HepG2 (cell line): ENCODE results near the gene PLEKHG4B. TPM values are rescaled to one million over a fixed set of nuclear protein-coding genes. Genes with fewer than 3 reads are reported as not detected.

ENCODE experiments used
- ATAC-seq: fragments of 200-7000 bp; cut with Tn5 transposase; 3 replicates; pipeline ENCODE4 v1.9.1; 2020; ENCODE audit warnings: mild to moderate bottlenecking, moderate library complexity
- BruUV-seq: library from RNA; stranded (reverse); fragments of 400-500 nt; replicated peaks from 2 replicates; lab custom pipeline; 2021; lab: Mats Ljungman, UMichigan
- CTCF ChIA-PET: fragments of 300-600 bp; formaldehyde crosslinking; extraction: SDS; loops from one replicate; lab custom pipeline; 2021; ENCODE audit warnings: low total read pairs, inconsistent platforms, low intra/inter-chr PET ratio; lab: Yijun Ruan, JAX
- POLR2A ChIA-PET: fragments of 350-600 bp; sonication (Branson Sonifier 250); formaldehyde crosslinking; loops from one replicate; lab custom pipeline; 2020; ENCODE audit warnings: antibody characterized with exemption, inconsistent platforms; lab: Yijun Ruan, JAX
- DNase-seq: peaks from one replicate; pipeline ENCODE4 v3.0.0-alpha.2; 2015; ENCODE audit warnings: low spot score
- FAIRE-seq: peaks from 3 replicates; lab custom pipeline; 2011; peaks lifted over from hg19 to GRCh38; lab: Jason Lieb, UNC
- H2AFZ ChIP-seq: one replicate; pipeline ENCODE4 v1.6.1; 2011; ENCODE audit warnings: low read length, inconsistent platforms
- H3K27ac ChIP-seq: fragments of 300-600 bp; 3 replicates; pipeline ENCODE4 v1.8.0; 2011; ENCODE audit warnings: mixed run types, mild to moderate bottlenecking, mixed read lengths, low read length, inconsistent platforms; ENCODE audit not compliant: insufficient read depth; ENCODE audit errors: extremely low read length
- H3K27me3 ChIP-seq, 2 experiments: fragments of 200-600 bp in 1 of 2; 2 replicates in 1 of 2; 3 replicates in 1 of 2; pipeline versions ENCODE4 v1.6.0 to v1.8.0; 2011; ENCODE audit warnings: low read length in 2 of 2, mild to moderate bottlenecking in 2 of 2, moderate library complexity in 2 of 2, inconsistent platforms in 1 of 2; ENCODE audit not compliant: insufficient read depth in 2 of 2, control insufficient read depth in 1 of 2
- H3K36me3 ChIP-seq, 2 experiments: fragments of 200-600 bp in 1 of 2; replicated peaks in 1 of 2; 2 replicates in 1 of 2; 3 replicates in 1 of 2; pipeline versions ENCODE4 v1.5.1 to v1.8.0; 2011; ENCODE audit warnings: low read length in 2 of 2, inconsistent platforms in 1 of 2; ENCODE audit not compliant: insufficient read depth in 2 of 2, control insufficient read depth in 1 of 2
- H3K4me1 ChIP-seq: 2 replicates; pipeline ENCODE4 v1.5.1; 2012; ENCODE audit warnings: low read length, inconsistent platforms; ENCODE audit not compliant: insufficient read depth
- H3K4me2 ChIP-seq: 2 replicates; pipeline ENCODE4 v1.6.0; 2011; ENCODE audit warnings: low read depth, low read length, inconsistent platforms
- H3K4me3 ChIP-seq, 3 experiments: fragments of 200-600 bp in 1 of 3; sonication (generic), shearing (Covaris generic) in 1 of 3; replicated peaks in 1 of 3; 2 replicates each; pipeline ENCODE4 v1.5.1; 2011 to 2016; ENCODE audit warnings: low read length in 3 of 3, inconsistent platforms in 2 of 3, low read depth in 2 of 3, mild to moderate bottlenecking in 2 of 3, control low read depth in 1 of 3, mixed read lengths in 1 of 3; ENCODE audit not compliant: insufficient read depth in 1 of 3
- H3K79me2 ChIP-seq: one replicate; pipeline ENCODE4 v1.6.1; 2011; ENCODE audit warnings: low read length, inconsistent platforms; ENCODE audit not compliant: insufficient read depth
- H3K9ac ChIP-seq: 2 replicates; pipeline ENCODE4 v1.6.0; 2011; ENCODE audit warnings: mild to moderate bottlenecking, low read depth, low read length, inconsistent platforms; ENCODE audit not compliant: insufficient read depth
- H3K9me3 ChIP-seq: 2 replicates; pipeline ENCODE4 v1.5.1; 2012; ENCODE audit warnings: mild to moderate bottlenecking, low read length
- H4K20me1 ChIP-seq: 2 replicates; pipeline ENCODE4 v1.6.0; 2011; ENCODE audit warnings: inconsistent platforms, mild to moderate bottlenecking, low read length, moderate library complexity; ENCODE audit not compliant: insufficient read depth
- AGO2 ChIP-seq: fragments of 200-400 bp; formaldehyde crosslinking; optimal IDR thresholded peaks from 2 replicates; pipeline ENCODE3; 2017; ENCODE audit warnings: mild to moderate bottlenecking, low read depth, low read length, moderate library complexity
- ATRX ChIP-seq: sonication (generic); formaldehyde crosslinking; IDR thresholded peaks from 2 replicates; pipeline ENCODE4 v1.4.0; 2020; ENCODE audit warnings: missing genetic modification reagents, borderline replicate concordance
- ELF3 ChIP-seq: IDR thresholded peaks from 2 replicates; pipeline ENCODE4 v1.6.1; 2016; ENCODE audit warnings: missing genetic modification reagents, missing compliant biosample characterization
- NR0B2 ChIP-seq: sonication (generic); formaldehyde crosslinking; IDR thresholded peaks from 2 replicates; pipeline ENCODE4 v1.4.0; 2020; ENCODE audit warnings: mild to moderate bottlenecking, missing genetic modification reagents
- NR2C2 ChIP-seq: sonication (generic); formaldehyde crosslinking; IDR thresholded peaks from 2 replicates; pipeline ENCODE4 v1.4.0; 2020; ENCODE audit warnings: missing genetic modification reagents, mild to moderate bottlenecking, moderate library complexity, borderline replicate concordance
- PCBP1 ChIP-seq: fragments of 200-400 bp; formaldehyde crosslinking; IDR thresholded peaks from 2 replicates; pipeline ENCODE4 v1.6.1; 2017; ENCODE audit warnings: mild to moderate bottlenecking, low read depth, low read length, borderline replicate concordance
- PHF8 ChIP-seq: sonication (generic); formaldehyde crosslinking; IDR thresholded peaks from 2 replicates; pipeline ENCODE4 v1.5.0; 2020; ENCODE audit warnings: missing genetic modification reagents
- POLR2A ChIP-seq, 2 experiments: IDR thresholded peaks; 2 replicates each; pipeline ENCODE4 v1.6.1; 2011; ENCODE audit warnings: low read depth in 2 of 2, low read length in 2 of 2, mild to moderate bottlenecking in 1 of 2, moderate library complexity in 1 of 2; ENCODE audit not compliant: insufficient read depth in 1 of 2
- PRDM15 ChIP-seq: sonication (generic); formaldehyde crosslinking; IDR thresholded peaks from 2 replicates; pipeline ENCODE4 v1.4.0; 2020; ENCODE audit warnings: missing genetic modification reagents
- SIN3B ChIP-seq: fragments of 150-350 bp; IDR thresholded peaks from 2 replicates; pipeline ENCODE4 v1.6.1; 2014; ENCODE audit warnings: low read length
- TCF7L2 ChIP-seq: IDR thresholded peaks from 2 replicates; pipeline ENCODE4 v1.6.1; 2011; ENCODE audit warnings: mild to moderate bottlenecking, low read depth, low read length, moderate library complexity
- TFDP1 ChIP-seq: IDR thresholded peaks from 2 replicates; pipeline ENCODE4 v1.6.1; 2016; ENCODE audit warnings: missing compliant biosample characterization, missing genetic modification reagents, borderline replicate concordance
- ZNF331 ChIP-seq: sonication (generic); formaldehyde crosslinking; IDR thresholded peaks from 2 replicates; pipeline ENCODE4 v1.4.0; 2020; ENCODE audit warnings: missing genetic modification reagents
- ZNF574 ChIP-seq: sonication (generic); formaldehyde crosslinking; IDR thresholded peaks from 2 replicates; pipeline ENCODE4 v1.4.0; 2020; ENCODE audit warnings: missing genetic modification reagents
- ZNF615 ChIP-seq: sonication (generic); formaldehyde crosslinking; IDR thresholded peaks from 2 replicates; pipeline ENCODE4 v1.5.0; 2020; ENCODE audit warnings: mild to moderate bottlenecking, missing genetic modification reagents, borderline replicate concordance
- ZNF703 ChIP-seq: sonication (generic); formaldehyde crosslinking; IDR thresholded peaks from 2 replicates; pipeline ENCODE4 v1.5.1; 2020; ENCODE audit warnings: missing genetic modification reagents, mild to moderate bottlenecking, moderate library complexity, borderline replicate concordance
- ZNF780A ChIP-seq: sonication (generic); formaldehyde crosslinking; IDR thresholded peaks from 2 replicates; pipeline ENCODE4 v1.8.0; 2022; ENCODE audit warnings: mild to moderate bottlenecking, missing genetic modification reagents, moderate library complexity
- ZNF788 ChIP-seq: sonication (generic); formaldehyde crosslinking; IDR thresholded peaks from 2 replicates; pipeline ENCODE4 v1.5.0; 2020; ENCODE audit warnings: mild to moderate bottlenecking, missing genetic modification reagents, borderline replicate concordance
- ZSCAN25 ChIP-seq: sonication (generic); formaldehyde crosslinking; IDR thresholded peaks from 2 replicates; pipeline ENCODE4 v1.8.0; 2022; ENCODE audit warnings: mild to moderate bottlenecking, missing genetic modification reagents
- WGBS: methylation state at CpG from one replicate; pipeline ENCODE4 v1.1.6; 2017; ENCODE audit warnings: low lambda C conversion rate; 5-methylcytosine and 5-hydroxymethylcytosine counted together
- in situ Hi-C: cut with HindIII; loops from 2 replicates; pipeline ENCODE4 v1.10.0; 2017; ENCODE audit warnings: low pct_unique_long_range_greater_than_20kb; ENCODE audit not compliant: extremely low pct_ligation_motif_present
- intact Hi-C: fragments of 100-400 bp; cut with micrococcal nuclease; formaldehyde crosslinking; loops from one replicate; pipeline ENCODE4 v1.10.0; 2022; ENCODE audit not compliant: unreplicated experiment
- polyA plus RNA-seq, 8 experiments: library from polyadenylated mRNA; depleted of rRNA in 3 of 8; stranded (reverse) in 7 of 8; unstranded in 1 of 8; fragments of >200 nt; fragmentation: Illumina TruSeq in 4 of 8; extraction: Trizol in 4 of 8; gene quantifications; 2 replicates each; pipeline versions ENCODE4 v1.2.1 to v1.2.3, GENCODE V29; 2011 to 2016; ENCODE audit warnings: low read depth in 4 of 8, missing spikeins in 1 of 8, mixed read lengths in 1 of 8; ENCODE audit not compliant: insufficient read depth in 1 of 8
- total RNA-seq, 5 experiments: library from RNA; depleted of rRNA; stranded (reverse); fragments of >200 nt; fragmentation: Illumina TruSeq; extraction: Trizol; gene quantifications; 2 replicates each; pipeline ENCODE4 v1.2.3, GENCODE V29; 2016; ENCODE audit warnings: low read depth in 1 of 5

PLEKHG4B gene
- total and polyA plus RNA-seq, 2 of the 13 experiments (the other 11 are each of a cell fraction or from before 2014, with no cell fraction given), result 0.09 TPM; not detected in 1

GRCh38 chr5:150746-151145, 58.8 kb downstream of the PLEKHG4B start:
- ChIA-PET CTCF (no interaction called here), POLR2A (no interaction called here)
- no peak for FAIRE-seq
- intact Hi-C loops, result no loop called here
- no peaks in the 10 kb centered on the region for H3K4me1 ChIP-seq
- in situ Hi-C loops, result no loop called here
- no peak overlapping the region for H3K4me2 ChIP-seq
- DNase-seq, result no peak
- H3K9ac ChIP-seq, result no peak overlapping the region
- H3K36me3 ChIP-seq, result no peaks in the 10 kb centered on the region
- H3K27ac ChIP-seq, result no peak overlapping the region
- no TSS peak for BruUV-seq
- peaks cover 0 to 25% of the 10 kb centered on the region in 2 experiments; a peak in 3 of 5 replicates for H3K27me3 ChIP-seq
- no peak for ATAC-seq
- H2AFZ ChIP-seq, result no peak overlapping the region
- no peaks in the 10 kb centered on the region for H3K79me2 ChIP-seq
- WGBS, result 4% methylated on average over 4 of the region's 4 CpGs
- no peaks in the 10 kb centered on the region for H4K20me1 ChIP-seq
- H3K9me3 ChIP-seq, result peaks cover 14% of the 10 kb centered on the region
- H3K4me3 ChIP-seq, result no peak overlapping the region
- no peak for TF ChIP-seq ZNF574 (CRISPR knock-in tag)
- no peak for TF ChIP-seq NR2C2
- no peak for TF ChIP-seq TFDP1 (CRISPR knock-in tag)
- no peak for TF ChIP-seq AGO2
- TF ChIP-seq ATRX, result no peak
- TF ChIP-seq ZNF331 (CRISPR knock-in tag), result no peak
- no peak for TF ChIP-seq NR0B2 (CRISPR knock-in tag)
- no peak for TF ChIP-seq ZSCAN25
- TF ChIP-seq ZNF788, result no peak
- no peak for TF ChIP-seq SIN3B
- no peak for TF ChIP-seq PRDM15 (CRISPR knock-in tag)
- TF ChIP-seq TCF7L2, result no peak
- no peak for TF ChIP-seq ZNF703 (CRISPR knock-in tag)
- no peak for TF ChIP-seq PHF8 (CRISPR knock-in tag)
- no peak for TF ChIP-seq ELF3 (CRISPR knock-in tag)
- TF ChIP-seq ZNF615 (CRISPR knock-in tag), result no peak
- TF ChIP-seq ZNF780A (CRISPR knock-in tag), result no peak
- TF ChIP-seq PCBP1, result no peak
- no peak for TF ChIP-seq POLR2A (IDR thresholded peaks at IDR 0.05; ENCODE audit: insufficient read depth in 1 of 2, low read depth in 2 of 2, low read length in 2 of 2)
